Measurements from ENCODE around the gene EFHB.
"Not testable (repeated sequence)": the region's sequence is repeated elsewhere in the genome, so short reads cannot be mapped to it uniquely, and the experiment has no call there.

The EFHB gene

DNA sequence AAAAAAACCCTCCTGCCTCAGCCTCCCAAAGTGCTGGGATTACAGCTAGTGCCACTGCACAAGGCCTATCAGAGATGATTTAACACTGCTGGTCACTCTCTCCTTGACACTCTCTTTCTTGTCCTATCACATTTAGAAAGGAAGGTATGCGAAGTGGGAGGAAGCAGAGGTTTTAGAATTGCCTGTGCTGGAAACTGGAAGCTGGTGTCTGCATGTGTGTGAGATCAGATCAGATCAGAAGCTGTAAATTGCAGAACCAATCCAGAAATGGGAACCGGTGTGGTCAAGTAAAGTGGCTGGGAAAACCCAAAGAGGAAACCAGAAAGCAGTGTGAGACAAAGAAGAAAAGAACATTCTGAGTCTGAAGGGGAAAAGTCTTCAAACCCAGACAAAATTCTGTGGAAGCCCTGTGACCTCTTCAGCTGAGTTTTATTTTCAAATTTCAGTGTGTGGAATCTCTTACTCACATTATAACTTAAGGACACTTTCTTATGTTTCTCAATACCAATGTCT is 2.8 kb downstream of the EFHB start:
- no peak for DNase-seq

DNA sequence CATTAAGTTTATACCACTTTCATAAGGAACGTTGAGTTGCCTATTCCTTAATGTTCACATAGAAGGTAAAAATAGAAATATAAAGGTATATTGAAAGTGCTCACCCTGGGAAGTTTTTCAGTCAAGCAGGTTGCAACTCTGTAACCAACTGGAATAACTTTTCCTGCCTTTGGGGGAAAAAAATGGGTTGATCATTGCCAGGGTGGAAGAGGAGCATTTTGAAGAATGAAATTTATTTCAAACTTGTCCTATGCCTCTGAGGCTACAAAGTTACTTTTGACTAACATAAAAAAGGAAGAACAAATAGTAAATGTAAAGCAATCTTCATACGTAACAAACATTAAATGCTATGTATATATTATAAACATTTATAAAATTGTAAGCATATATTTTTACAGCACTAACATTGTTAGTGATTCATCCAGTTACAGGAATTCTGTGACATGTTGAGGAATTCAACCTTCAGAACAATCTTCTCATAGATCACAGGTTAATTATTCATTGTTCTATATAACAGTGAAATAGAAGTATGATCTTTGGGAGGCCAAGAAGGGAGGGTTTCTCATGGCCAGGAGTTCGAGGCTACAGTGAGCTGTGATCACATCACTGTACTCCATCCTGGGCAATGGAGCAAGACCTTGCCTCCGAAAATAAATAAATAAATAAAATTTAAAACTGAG is 13.5 kb downstream of the EFHB start:
- no peak for DNase-seq

DNA sequence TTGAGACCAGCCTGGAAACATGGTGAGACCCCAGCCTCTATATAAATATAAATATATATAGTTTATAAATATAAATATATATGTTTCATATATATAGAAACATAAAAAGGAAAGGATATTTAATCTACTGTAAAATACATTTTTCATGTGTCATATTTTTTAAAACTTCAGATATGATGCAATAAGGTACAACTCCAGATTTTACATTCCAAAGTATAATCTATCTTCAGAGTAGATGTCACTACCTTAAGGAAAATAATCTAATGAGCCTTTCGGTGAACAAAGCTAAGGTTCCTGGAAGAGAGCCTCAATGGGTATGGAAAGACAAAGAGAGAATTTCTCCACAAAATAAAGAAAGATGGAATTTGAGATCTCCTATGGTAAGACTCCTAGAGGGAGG is 16.9 kb downstream of the EFHB start:
- no peak for DNase-seq

DNA sequence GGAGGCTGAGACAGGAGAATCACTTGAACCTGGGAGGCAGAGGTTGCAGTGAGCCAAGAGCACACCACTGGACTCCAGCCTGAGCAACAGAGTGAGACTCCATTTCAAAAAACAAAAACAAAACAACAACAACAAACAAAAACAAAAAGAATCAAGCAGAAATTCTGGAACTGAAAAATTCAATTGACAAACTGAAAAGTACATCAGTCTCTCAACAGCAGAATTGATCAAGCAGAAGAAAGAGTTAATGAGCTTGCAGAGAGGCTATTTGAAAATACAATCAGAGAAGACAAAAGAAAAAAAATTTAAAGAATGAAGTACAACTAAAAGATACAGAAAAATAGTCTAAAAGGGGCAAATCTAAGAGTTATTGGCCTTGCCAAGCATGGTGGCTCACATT is 22.6 kb downstream of the EFHB start:
- DNase-seq, result no peak

DNA sequence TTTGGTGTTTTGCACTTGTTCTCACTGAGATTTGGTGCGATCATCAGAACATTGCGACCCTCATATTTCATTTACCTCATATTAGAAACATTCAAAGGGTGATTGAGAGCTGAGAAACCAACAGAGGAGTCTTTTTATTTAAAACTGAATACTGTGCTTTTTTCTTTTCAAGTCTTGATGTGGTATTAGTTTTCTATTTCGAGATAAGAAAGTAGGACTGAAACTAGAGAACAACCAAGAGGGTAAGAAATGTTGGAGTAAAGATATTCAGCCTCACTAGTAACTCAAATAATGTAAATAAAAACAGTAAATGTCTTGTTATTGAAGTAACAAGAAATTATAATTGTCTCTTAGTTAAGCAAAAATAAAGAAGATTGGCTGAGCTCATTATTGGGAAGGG is 26.5 kb downstream of the EFHB start:
- no peak for DNase-seq

DNA sequence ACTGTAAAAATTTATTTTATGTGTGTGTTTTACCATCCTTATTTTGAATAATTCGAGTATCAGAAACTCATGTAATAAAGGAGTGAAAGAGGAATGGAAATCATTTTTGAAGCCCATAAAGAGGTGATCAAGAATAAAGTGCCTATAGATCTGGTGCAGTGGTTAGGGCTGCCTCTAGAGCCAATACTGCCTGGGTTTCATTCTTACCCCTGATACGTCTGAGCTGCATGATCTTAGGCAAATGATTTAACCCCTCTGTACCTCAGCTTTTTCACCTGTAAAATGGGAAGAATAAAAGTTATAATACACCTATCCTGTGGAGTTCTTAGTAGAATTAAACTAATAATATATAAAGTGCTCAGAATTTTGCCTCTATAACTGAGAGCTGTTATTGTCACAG is 30.4 kb downstream of the EFHB start:
- DNase-seq, result no peak

DNA sequence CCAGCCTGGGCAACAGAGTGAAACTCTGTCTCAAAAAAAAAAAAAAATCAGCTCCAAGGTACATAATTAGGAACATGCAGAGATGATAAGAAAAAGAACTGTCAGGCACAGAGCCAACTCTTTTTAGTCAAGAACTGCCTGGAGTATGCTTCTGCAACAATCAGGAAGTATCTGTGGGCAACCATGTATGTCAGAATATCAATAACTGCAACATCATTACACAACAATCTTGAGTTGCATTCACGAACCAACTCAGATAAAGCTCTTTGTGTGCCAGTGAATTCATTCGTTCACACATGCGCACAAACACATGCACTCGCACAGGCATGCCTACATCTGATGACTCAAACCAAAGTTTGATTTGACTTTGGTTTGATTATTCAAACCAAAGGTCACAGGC is 32.1 kb downstream of the EFHB start:
- DNase-seq, result no peak

DNA sequence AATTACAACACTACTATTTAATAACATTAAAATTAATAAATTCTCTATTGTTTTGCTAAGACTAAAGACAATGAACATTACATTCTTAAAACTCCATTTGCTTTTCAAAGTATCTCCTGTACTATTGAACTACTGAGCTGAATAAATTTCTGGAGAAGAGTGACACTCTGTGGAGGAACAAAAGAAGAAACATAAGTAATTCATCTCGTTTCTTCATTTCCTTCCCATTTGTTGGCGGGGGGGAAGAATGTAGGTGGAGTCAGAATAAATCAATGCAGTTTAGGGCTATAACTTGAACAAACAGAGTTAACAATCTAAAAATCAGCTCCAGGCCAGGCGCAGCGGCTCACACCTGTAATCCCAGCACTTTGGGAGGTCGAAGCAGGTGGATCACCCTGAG is 32.7 kb downstream of the EFHB start:
- no peak for DNase-seq

DNA sequence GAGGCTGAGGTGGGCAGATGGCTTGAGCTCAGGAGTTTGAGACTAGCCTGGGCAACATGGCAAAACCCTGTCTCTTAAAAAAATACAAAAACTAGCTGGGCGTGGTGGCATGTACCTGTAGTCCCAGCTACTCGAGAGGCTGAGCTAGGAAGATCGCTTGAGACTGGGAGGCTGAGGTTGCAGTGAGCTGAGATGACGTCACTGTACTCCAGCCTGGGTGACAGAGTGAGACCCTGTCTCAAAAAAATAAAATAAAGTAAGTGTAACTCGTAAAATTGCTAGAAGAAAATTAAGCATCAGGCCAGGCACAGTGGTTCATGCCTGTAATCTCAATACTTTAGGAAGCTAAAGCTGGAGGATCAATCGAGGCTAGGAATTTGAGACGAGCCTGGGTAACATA is 34.2 kb downstream of the EFHB start:
- not testable (repeated sequence) for DNase-seq

DNA sequence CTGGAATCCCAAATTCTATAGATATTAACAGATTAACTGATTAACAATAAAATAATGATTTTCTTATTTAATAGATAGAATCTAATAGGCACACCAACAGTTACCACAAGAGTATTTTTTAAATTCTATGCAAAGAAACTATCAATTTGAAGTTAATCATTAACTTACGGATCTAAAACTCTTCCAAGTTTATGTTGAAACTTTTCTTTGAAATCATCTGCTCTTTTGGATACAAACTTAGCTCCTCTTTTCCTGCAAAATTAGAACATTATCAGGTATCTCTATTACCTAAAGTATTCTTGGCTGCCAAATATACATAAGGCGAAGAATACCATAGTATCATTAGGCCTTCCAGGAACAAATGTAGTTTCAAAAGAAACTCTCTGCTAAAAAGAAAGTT is 34.8 kb downstream of the EFHB start:
- no peak for DNase-seq

DNA sequence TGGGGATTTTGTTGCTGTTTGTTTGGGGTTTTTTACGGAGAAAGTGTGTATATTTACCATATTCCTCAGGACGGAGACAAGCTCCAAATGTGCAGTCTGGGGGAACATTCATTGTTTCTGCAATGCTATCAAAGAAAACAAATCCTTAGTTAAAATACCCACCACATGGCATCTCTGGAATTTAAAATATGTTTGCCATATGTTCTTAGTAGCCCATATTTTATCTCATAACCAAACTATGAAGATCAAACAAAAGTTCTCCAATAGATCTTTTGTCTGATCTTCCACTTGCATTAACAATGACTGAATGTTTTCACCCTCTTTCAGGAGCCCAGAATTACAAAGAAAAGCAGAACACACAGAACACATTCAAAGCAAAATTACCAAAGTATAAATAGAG is 35.3 kb downstream of the EFHB start:
- no peak for DNase-seq

DNA sequence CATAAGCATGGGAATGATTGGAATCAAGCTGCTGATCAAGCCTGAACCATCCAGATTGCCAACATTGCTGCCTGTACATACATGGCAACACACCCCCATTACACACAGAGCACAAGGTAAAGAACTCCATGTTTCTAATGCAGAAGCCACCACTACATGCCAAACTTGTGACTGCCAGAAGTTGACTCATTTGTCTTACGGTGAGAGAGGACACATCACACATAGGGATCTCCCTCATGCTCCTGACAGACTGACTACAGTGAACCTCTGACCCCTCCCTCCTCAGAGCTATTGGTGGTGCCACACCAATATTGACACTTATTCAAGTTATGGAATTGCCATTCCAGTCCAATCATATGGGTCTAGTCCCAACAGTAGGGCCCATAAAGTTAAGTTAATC is 42.3 kb downstream of the EFHB start:
- DNase-seq, result no peak

DNA sequence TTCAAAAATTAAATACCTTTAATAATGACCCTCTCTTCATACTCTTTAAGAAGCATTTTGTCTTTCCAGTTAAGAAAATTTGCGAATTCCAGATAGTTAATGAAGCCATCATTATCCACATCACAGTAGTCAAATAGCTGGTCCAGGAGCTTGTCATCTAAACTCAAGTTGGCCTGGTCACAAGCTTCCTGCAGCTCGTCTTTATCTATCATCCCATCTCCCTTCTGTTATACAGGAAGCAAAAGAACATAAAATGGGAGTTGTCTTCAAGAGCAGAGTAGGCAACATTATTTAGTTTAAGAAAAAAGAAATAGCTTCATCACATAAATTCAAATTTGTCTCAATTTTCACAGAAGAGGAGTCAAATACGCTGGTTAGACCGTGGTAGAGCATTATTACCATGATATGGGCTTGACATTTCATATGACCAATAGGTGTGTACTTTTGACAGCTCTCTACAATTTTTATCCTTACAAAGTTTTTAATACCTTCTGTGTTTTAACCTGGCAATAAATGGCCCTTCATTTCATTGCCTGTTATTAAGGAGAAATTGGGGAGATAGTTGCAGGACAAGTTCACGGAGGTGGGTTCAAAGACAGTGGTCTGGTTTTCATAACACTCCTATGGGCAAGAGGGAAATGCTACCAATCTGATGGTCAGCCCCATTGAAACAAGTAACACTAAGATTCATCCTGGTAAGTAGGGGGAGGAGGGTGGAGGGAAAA is 45.4 kb downstream of the EFHB start:
- DNase-seq, result no peak

DNA sequence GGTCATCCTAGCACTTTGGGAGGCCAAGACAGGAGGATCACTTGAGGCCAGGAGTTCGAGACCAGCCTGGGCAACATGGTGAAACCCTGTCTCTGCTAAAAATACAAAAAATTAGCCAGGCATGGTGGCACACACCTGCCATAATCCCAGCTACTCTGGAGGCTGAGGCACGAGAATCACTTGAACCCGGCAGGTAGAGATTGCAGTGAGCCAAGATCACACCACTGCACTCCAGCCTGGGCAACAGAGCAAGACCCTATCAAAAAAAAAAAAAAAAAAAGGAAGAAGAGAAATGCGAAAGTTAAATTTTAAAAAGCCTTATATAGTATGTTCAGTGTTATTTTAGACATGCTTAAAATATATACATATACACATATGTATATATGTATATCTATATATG is 46.9 kb downstream of the EFHB start:
- DNase-seq, result not testable (repeated sequence)

DNA sequence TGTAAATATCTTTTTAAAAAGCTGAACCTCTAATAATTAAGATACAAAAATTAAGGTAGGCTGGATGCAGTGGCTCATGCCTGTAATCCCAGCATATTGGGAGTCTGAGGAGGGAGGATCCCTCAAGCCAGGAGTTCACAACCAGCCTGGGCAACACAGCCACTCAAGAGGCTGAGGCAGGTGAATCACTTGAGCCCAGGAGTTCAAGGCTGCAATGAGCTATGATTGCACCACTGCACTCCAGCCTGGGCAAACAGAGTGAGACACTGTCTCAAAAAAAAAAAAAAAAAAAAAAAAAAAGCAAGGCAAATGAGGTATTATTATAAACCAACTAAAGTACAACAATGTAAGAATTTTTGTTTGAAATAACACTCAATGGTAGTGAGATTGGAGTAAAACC is 47.6 kb downstream of the EFHB start:
- DNase-seq, result no peak

DNA sequence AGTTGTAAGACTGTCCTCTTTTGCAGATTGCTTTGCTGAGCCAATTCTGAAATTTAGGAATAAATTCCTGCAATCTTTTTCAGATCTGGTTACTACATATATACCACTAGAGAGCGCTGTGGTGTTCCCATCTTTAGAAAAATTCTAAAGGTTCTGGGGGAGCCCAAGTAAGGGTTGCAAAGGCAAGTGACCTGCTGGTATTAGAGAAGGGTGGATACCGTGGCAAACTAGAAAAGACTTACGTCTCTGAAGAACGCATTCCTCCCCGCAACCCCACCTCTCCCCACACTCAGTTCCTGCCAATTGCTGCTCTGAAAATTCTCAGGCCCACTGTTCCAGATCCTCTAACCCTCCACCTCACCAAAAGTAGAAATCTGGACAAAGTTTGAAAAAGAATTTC is 48.5 kb downstream of the EFHB start:
- no peak for DNase-seq

DNA sequence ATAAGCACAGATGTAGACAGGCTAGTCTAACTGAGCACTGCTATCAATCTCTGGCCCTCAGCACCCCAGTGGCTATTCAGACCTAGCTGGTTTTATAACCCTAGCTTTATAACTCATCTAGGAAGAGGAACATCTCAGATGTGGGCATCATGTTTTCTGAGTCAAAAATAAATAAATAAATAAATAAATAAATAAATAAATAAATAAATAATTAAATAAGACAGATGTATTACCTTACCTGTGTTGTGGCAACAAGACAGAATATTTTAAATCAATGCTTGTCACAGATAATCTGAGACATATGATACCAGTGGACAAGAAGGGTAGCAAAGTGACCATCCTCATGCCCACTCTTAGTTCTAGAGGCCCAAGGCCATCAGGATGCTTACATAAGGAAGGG is 52.2 kb downstream of the EFHB start:
- DNase-seq, result no peak

DNA sequence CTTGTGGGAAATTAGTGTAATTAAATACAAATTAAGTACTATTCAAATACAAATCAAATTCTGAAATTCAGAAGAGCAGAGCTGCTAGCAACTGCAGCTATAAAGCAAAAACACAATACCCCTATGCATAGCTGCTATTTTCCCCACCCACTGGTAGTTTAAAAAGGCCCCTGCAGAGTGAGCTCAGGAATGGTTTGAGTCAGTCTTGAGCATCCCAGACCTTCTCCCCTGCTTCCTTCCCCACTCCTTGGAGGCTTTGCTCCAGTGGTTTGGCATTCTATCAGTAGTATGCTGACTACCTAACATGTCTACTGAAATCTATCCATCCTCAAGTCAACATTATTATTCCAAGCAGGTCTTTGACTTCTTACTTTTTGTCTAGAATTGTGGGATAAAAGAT is 53.0 kb downstream of the EFHB start:
- no peak for DNase-seq

DNA sequence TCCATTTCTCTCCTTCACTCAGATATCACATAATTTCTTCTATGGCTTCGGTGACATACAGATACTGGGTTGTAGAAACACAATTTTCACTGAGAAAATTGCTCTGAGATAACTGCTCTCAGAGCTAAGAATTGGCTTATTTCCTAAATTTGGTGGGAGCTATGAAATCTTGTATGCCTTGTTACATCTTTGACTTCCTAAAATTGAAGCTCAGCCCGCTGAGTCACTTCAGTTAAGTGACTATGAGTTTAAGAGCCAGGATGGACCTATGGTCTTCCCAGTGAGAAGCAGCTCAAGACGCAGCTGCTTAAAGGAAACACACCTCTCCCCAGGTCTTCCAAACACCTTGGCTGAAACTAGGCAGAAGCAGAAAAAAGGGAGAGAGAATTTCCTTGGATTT is 56.4 kb downstream of the EFHB start:
- DNase-seq, result no peak

DNA sequence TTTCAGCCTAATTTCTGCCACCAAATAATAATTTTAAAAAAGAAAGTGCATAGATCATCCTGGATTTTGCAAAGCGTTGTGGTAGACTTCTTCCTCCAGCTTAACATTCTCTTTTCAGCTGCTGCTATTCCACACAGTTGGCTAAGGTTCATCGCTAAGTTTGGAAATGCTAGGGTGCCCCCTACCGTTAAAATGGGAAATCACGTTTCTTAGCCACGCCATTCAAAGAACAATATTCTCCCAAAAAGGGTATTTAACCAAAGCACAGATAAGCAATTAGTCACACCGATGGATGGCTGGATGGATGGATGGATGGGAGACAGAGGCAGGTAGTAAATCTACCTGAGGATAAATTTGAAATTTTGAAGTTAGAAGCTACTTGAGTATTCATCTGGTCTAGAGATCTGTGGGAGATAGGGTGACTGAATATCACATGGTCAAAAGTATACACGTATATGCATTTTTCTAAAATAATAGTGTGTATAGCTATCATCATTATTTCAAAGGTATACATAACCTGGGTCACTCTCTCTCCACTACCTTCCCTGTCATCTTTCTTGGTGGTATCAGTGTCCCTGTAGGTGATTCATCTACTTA is 67.2 kb downstream of the EFHB start:
- peak; percentile 21 for DNase-seq

DNA sequence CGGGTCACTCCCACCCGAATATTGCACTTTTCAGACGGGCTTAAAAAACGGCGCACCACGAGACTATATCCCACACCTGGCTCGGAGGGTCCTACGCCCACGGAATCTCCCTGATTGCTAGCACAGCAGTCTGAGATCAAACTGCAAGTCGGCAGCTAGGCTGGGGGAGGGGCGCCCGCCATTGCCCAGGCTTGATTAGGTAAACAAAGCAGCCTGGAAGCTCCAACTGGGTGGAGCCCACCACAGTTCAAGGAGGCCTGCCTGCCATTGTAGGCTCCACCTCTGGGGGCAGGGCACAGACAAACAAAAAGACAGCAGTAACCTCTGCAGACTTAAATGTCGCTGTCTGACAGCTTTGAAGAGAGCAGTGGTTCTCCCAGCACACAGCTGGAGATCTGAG is 78.7 kb downstream of the EFHB start:
- not testable (repeated sequence) for DNase-seq

DNA sequence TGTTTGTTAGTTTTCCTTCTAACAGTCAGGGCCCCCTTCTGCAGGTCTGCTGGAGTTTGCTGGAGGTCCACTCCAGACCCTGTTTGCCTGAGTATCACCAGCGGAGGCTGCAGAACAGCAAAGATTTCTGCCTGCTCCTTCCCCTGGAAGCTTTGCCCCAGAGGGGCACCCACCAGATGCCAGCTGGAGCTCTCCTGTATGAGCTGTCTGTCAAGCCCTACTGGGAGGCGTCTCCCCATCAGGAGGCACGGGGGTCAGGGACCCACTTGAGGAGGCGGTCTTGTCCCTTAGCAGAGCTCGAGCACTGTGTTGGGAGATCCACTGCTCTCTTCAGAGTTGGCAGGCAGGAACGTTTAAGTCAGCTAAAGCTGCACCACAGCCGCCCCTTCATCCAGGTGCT is 87.4 kb downstream of the EFHB start:
- DNase-seq, result not testable (repeated sequence)

All from activated gamma-delta T cell treated with Interleukin-2 at 50 U/mL for 16 hours (primary cell).